Measurements from ENCODE around the gene ARHGEF12. TPM values are rescaled to one million over a fixed set of nuclear protein-coding genes. Genes with fewer than 3 reads are reported as not detected.
A peak's percentile ranks its signal among the peaks of the same experiment; 100 is the strongest.

ARHGEF12 gene
- total RNA-seq, 2 experiments from 2014 or later, result 3.6 TPM

DNA sequence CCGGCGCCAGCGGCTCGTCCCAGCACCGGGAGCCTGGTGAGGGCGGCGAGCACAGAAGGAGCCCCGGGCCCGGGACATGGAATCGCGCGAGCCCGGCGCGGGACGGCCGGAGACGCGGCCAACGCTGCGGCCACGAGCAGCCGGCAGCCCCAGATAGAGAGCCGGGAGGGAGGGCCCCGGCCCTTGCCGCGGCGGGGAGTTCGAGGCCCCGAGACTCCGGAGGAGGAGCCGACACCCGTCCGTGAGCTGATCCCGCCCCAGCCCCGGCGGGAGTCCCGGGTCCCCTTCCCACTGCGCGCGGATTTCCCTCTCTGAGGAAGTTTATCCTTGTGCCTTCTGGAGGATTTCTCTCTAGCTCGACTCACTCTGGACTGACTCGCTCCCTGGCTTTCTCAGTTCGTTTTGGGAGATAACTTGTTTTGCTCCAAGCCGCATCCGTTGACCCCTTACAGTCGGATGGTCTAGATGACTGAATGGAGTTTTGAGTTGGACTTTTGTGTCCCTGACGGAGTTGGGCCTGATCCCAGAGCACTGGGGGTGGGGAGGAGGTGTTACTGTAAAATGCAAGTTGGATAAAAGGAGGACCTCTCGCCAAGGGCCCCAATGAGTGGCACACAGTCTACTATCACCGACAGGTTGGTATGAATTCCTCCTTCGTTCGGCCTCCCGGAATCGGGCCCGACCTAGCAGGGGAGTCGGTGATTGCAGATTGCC lies 585 bp downstream of the ARHGEF12 start:
- peaks cover 68% of the 10 kb centered on the region for H3K27me3 Mint-ChIP-seq
- no peaks in the 10 kb centered on the region for H3K9me3 Mint-ChIP-seq
- DNase-seq (peak in 8 of 14 experiments; percentile 6 to 46 (median 30)), ATAC-seq (ENCODE audit: poor library complexity) (peak; percentile 19)
- ChIA-PET CTCF (no interaction called here), POLR2A (interaction anchor here (1.3 kb wide), 1 partner anchor 348 kb away, joined by 3 read pairs; no protein-coding TSS in a partner anchor)
- H3K4me3 ChIP-seq (ENCODE audit: low read length), result peak overlapping the region; percentile 77
- H3K4me3 Mint-ChIP-seq, result peak overlapping the region; percentile 89
- H3K27ac Mint-ChIP-seq, result no peak overlapping the region
- peaks cover 0 to 4% of the 10 kb centered on the region in 2 experiments for H3K9me3 ChIP-seq (ENCODE audit: control insufficient read depth in 1 of 2, insufficient read depth in 1 of 2, low read length in 2 of 2)
- peaks cover 26% of the 10 kb centered on the region for H3K4me1 ChIP-seq (ENCODE audit: insufficient read depth, low read length)
- no peaks in the 10 kb centered on the region for H3K36me3 ChIP-seq (ENCODE audit: insufficient read depth, low read length)
- TF ChIP-seq, protein P1, sequence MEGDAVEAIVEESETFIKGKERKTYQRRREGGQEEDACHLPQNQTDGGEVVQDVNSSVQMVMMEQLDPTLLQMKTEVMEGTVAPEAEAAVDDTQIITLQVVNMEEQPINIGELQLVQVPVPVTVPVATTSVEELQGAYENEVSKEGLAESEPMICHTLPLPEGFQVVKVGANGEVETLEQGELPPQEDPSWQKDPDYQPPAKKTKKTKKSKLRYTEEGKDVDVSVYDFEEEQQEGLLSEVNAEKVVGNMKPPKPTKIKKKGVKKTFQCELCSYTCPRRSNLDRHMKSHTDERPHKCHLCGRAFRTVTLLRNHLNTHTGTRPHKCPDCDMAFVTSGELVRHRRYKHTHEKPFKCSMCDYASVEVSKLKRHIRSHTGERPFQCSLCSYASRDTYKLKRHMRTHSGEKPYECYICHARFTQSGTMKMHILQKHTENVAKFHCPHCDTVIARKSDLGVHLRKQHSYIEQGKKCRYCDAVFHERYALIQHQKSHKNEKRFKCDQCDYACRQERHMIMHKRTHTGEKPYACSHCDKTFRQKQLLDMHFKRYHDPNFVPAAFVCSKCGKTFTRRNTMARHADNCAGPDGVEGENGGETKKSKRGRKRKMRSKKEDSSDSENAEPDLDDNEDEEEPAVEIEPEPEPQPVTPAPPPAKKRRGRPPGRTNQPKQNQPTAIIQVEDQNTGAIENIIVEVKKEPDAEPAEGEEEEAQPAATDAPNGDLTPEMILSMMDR (IDR thresholded peaks at IDR 0.05), result no peak
- peaks cover 30% of the 10 kb centered on the region for H3K4me1 Mint-ChIP-seq (ENCODE audit: low read depth)
- no peak overlapping the region for H3K27ac ChIP-seq (ENCODE audit: low read depth in 1 of 2, low read length in 2 of 2)
- intact Hi-C loops (cut with DNase I, micrococcal nuclease), result loop anchor here in 1 of 2 experiments (10.0 kb wide), 1 partner anchor 478 kb away; no protein-coding TSS in a partner anchor
- H3K27me3 ChIP-seq (ENCODE audit: control insufficient read depth in 1 of 2, insufficient read depth in 2 of 2, low read length in 2 of 2), result peaks cover 26 to 53% of the 10 kb centered on the region in 2 experiments
- no peaks in the 10 kb centered on the region for H3K36me3 Mint-ChIP-seq (ENCODE audit: low read depth)

DNA sequence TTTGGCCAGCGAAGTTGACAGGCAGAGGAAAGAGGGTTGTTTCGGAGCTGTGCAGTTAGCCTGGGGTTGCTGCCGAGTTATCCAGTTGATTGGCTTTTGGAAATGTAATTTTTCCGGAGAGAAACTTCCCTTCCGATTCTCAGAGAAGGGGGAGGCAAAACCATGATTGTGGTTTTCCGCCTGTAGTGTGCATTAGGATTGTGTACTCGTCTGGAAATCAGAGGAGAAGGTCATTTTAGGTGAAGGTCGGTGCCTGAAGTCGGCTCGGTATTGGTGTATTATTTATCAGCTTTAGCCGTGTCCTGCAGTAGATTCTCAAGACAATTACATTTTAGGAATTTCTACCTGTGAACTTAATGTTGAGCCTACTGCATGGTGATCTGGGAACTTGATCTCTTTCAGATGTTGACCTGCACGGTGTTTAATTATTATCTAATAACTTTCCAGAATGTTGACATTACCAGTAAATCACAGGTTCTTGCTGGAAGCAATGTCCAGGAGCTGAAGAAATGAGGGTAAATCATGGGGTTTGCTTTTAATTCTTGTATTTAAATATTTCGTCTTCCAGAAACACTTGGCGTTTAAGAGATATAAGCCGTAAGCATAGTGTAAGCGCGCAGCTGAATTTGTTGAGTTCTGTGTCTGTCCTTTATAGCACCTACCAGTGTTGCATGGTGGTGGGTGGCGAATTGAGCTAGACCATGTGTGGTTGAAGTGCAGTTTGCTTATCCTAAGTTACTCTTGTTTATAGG lies 1.3 kb downstream of the ARHGEF12 start:
- ChIA-PET POLR2A (no interaction called here), CTCF (interaction anchor here (1.0 kb wide), 1 partner anchor 34 kb away, joined by 3 read pairs; no protein-coding TSS in a partner anchor)
- H3K4me1 ChIP-seq (ENCODE audit: insufficient read depth, low read length), result peaks cover 26% of the 10 kb centered on the region
- TF ChIP-seq, protein P1 (IDR thresholded peaks at IDR 0.05), result no peak
- DNase-seq (no peak), ATAC-seq (ENCODE audit: poor library complexity) (no peak)
- peaks cover 31 to 58% of the 10 kb centered on the region in 2 experiments for H3K27me3 ChIP-seq (ENCODE audit: control insufficient read depth in 1 of 2, insufficient read depth in 2 of 2, low read length in 2 of 2)
- Mint-ChIP-seq H3K9me3 (no peaks in the 10 kb centered on the region), H3K27me3 (peaks cover 73% of the 10 kb centered on the region), H3K4me1 (ENCODE audit: low read depth) (peaks cover 30% of the 10 kb centered on the region), H3K4me3 (peak overlapping the region; percentile 89), H3K27ac (no peak overlapping the region), H3K36me3 (ENCODE audit: low read depth) (no peaks in the 10 kb centered on the region)
- no peaks in the 10 kb centered on the region for H3K36me3 ChIP-seq (ENCODE audit: insufficient read depth, low read length)
- H3K9me3 ChIP-seq (ENCODE audit: control insufficient read depth in 1 of 2, insufficient read depth in 1 of 2, low read length in 2 of 2), result peaks cover under 1 to 4% of the 10 kb centered on the region in 2 experiments
- H3K4me3 ChIP-seq (ENCODE audit: low read length), result peak overlapping the region; percentile 77
- H3K27ac ChIP-seq (ENCODE audit: low read depth in 1 of 2, low read length in 2 of 2), result no peak overlapping the region
- intact Hi-C loops (cut with DNase I, micrococcal nuclease), result loop anchor here in 1 of 2 experiments (10.0 kb wide), 1 partner anchor 477 kb away; no protein-coding TSS in a partner anchor

DNA sequence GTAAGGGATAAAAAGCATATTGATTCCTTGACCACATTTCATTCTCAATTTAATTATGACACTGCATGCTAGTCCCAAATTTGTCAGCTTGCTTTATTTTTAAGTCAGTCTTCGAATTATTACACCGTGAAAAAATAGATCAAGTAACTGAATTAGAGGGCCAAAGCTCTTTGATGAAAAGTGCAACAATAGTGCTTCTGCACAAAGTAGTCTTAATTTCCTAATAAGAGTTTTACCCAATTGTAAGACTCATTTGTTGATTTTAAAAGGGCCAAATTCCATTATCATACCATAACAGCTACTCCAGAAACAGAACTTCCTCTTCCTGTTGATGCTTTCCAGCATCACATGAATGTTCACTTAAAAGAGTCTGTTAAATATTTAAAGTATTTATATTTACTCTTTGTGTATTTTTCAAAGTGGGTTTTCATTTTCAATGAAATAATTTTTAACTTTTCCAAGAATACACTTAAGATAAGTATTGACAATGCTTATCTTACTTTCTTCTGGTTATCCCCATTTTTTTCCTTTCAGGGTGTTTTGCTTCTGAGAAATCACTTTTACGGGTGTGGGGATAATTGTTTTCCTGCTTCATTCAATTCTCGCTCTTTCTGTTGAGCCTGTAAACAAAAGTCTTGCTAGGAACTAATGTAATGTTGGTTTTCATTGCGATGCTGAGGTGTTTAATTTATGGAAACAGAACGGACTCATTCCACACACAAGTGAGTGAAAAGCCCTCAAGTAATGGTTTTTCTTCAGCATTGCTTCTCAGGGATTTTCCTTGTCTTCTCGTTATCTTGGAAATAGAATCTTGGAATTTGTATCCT lies 2.1 kb downstream of the ARHGEF12 start:
- ChIA-PET CTCF (interaction anchor here (1.0 kb wide), 1 partner anchor 35 kb away, joined by 3 read pairs; no protein-coding TSS in a partner anchor), POLR2A (no interaction called here)
- H3K4me3 ChIP-seq (ENCODE audit: low read length), result no peak overlapping the region
- H3K4me1 ChIP-seq (ENCODE audit: insufficient read depth, low read length), result peaks cover 28% of the 10 kb centered on the region
- H3K9me3 Mint-ChIP-seq, result no peaks in the 10 kb centered on the region
- H3K27me3 ChIP-seq (ENCODE audit: control insufficient read depth in 1 of 2, insufficient read depth in 2 of 2, low read length in 2 of 2), result peaks cover 32 to 66% of the 10 kb centered on the region in 2 experiments
- no peak for ATAC-seq (ENCODE audit: poor library complexity)
- no peak overlapping the region for H3K27ac ChIP-seq (ENCODE audit: low read depth in 1 of 2, low read length in 2 of 2)
- peaks cover 67% of the 10 kb centered on the region for H3K27me3 Mint-ChIP-seq
- DNase-seq, result no peak
- no peaks in the 10 kb centered on the region for H3K36me3 ChIP-seq (ENCODE audit: insufficient read depth, low read length)
- peaks cover 30% of the 10 kb centered on the region for H3K4me1 Mint-ChIP-seq (ENCODE audit: low read depth)
- peaks cover 4 to 9% of the 10 kb centered on the region in 2 experiments for H3K9me3 ChIP-seq (ENCODE audit: control insufficient read depth in 1 of 2, insufficient read depth in 1 of 2, low read length in 2 of 2)
- peak overlapping the region; percentile 89 for H3K4me3 Mint-ChIP-seq
- intact Hi-C loops (cut with DNase I, micrococcal nuclease), result loop anchor here in 1 of 2 experiments (10.0 kb wide), 1 partner anchor 476 kb away; no protein-coding TSS in a partner anchor
- H3K36me3 Mint-ChIP-seq (ENCODE audit: low read depth), result no peaks in the 10 kb centered on the region
- TF ChIP-seq, protein P1 (IDR thresholded peaks at IDR 0.05), result no peak
- no peak overlapping the region for H3K27ac Mint-ChIP-seq

Measured in CD4-positive, alpha-beta T cell (primary cell).